GM21737 (cell line): ENCODE data around the gene CALHM1.
"Not testable (repeated sequence)": the region's sequence is repeated elsewhere in the genome, so short reads cannot be mapped to it uniquely, and the experiment has no call there.

ENCODE experiments used
- ATAC-seq: cut with Tn5 transposase; IDR thresholded peaks from one replicate; pipeline ENCODE4 v1.9.1; 2021; ENCODE audit warnings: mild to moderate bottlenecking, moderate library complexity; ENCODE audit not compliant: unreplicated experiment

CALHM1 gene

GRCh38 chr10:103458720-103459119, at the start of gene CALHM1:
Gene CALHM1 (minus strand): TSS chr10:103458900. CDS start chr10:103458751, 149 bp downstream.
- no peak for ATAC-seq

GRCh38 chr10:103507235-103508191, 48.8 kb upstream of the CALHM1 start:
- no peak for ATAC-seq

- no peak for ATAC-seq
Measured at GRCh38 chr10:103506061-103506460, 47.4 kb upstream of the CALHM1 start.

- ATAC-seq, result no peak
Measured at GRCh38 chr10:103504181-103504783, 45.6 kb upstream of the CALHM1 start.

- ATAC-seq, result not testable (repeated sequence)
Measured at GRCh38 chr10:103503777-103504176, 45.1 kb upstream of the CALHM1 start.

GRCh38 chr10:103502849-103503660, 44.4 kb upstream of the CALHM1 start:
- no peak for ATAC-seq

GRCh38 chr10:103501186-103501585, 42.5 kb upstream of the CALHM1 start:
- no peak for ATAC-seq

GRCh38 chr10:103500481-103500880, 41.8 kb upstream of the CALHM1 start:
- ATAC-seq, result no peak

- no peak for ATAC-seq
Measured at GRCh38 chr10:103499881-103500280, 41.2 kb upstream of the CALHM1 start.

- no peak for ATAC-seq
Measured at GRCh38 chr10:103498936-103499638, 40.4 kb upstream of the CALHM1 start.

GRCh38 chr10:103497161-103497915, 38.6 kb upstream of the CALHM1 start:
- no peak for ATAC-seq

- no peak for ATAC-seq
Measured at GRCh38 chr10:103495321-103495720, 36.6 kb upstream of the CALHM1 start.

GRCh38 chr10:103493916-103494877, 35.5 kb upstream of the CALHM1 start:
- no peak for ATAC-seq

- ATAC-seq, result no peak
Measured at GRCh38 chr10:103493362-103493915, 34.7 kb upstream of the CALHM1 start, which contains the start of gene NEURL1. Gene NEURL1 (plus strand): TSS chr10:103493705. CDS start chr10:103494388, 683 bp downstream.

- no peak for ATAC-seq
Measured at GRCh38 chr10:103492655-103493261, 34.1 kb upstream of the CALHM1 start.

- no peak for ATAC-seq
Measured at GRCh38 chr10:103491729-103492364, 33.1 kb upstream of the CALHM1 start.

GRCh38 chr10:103490986-103491314, 32.2 kb upstream of the CALHM1 start:
- ATAC-seq, result no peak

GRCh38 chr10:103487410-103487708, 28.7 kb upstream of the CALHM1 start:
- no peak for ATAC-seq
